ENCODE results near the gene ASIC1.
A peak's percentile ranks its signal among the peaks of the same experiment; 100 is the strongest.

The ASIC1 gene

GRCh38 chr12:50057000-50057841 is at the start of gene ASIC1:
Gene ASIC1 (plus strand): TSS chr12:50057596. CDS start chr12:50058767, 1,171 bp downstream.
- peaks cover 4% of the 10 kb centered on the region for H3K36me3 Mint-ChIP-seq
- H3K27ac Mint-ChIP-seq = peak within 1 kb of the TSS; percentile 83
- peaks cover 48% of the 10 kb centered on the region for H3K4me1 Mint-ChIP-seq (ENCODE audit: low read depth)
- H3K4me3 Mint-ChIP-seq = peak within 1 kb of the TSS; percentile 96
- H3K27me3 Mint-ChIP-seq = peaks cover 10% of the 10 kb centered on the region
- H3K9me3 Mint-ChIP-seq (ENCODE audit: low read depth) = no peaks in the 10 kb centered on the region

- Mint-ChIP-seq H3K27me3 (no peaks in the 10 kb centered on the region), H3K4me3 (no peak overlapping the region), H3K4me1 (ENCODE audit: low read depth) (peaks cover 8% of the 10 kb centered on the region), H3K36me3 (peaks cover 10% of the 10 kb centered on the region), H3K27ac (no peak overlapping the region), H3K9me3 (ENCODE audit: low read depth) (no peaks in the 10 kb centered on the region)
These were observed 43.8 kb upstream of the ASIC1 start for GRCh38 chr12:50013361-50014147.

- no peaks in the 10 kb centered on the region for H3K27me3 Mint-ChIP-seq
- H3K36me3 Mint-ChIP-seq = peaks cover 10% of the 10 kb centered on the region
- no peaks in the 10 kb centered on the region for H3K9me3 Mint-ChIP-seq (ENCODE audit: low read depth)
- no peak overlapping the region for H3K27ac Mint-ChIP-seq
- H3K4me3 Mint-ChIP-seq = no peak overlapping the region
- peaks cover 8% of the 10 kb centered on the region for H3K4me1 Mint-ChIP-seq (ENCODE audit: low read depth)
These were observed 43.1 kb upstream of the ASIC1 start for GRCh38 chr12:50014342-50014741.

GRCh38 chr12:50016501-50017475 is 40.6 kb upstream of the ASIC1 start:
- Mint-ChIP-seq H3K4me3 (no peak overlapping the region), H3K27me3 (no peaks in the 10 kb centered on the region), H3K36me3 (peaks cover 10% of the 10 kb centered on the region), H3K4me1 (ENCODE audit: low read depth) (peaks cover 8% of the 10 kb centered on the region), H3K27ac (no peak overlapping the region), H3K9me3 (ENCODE audit: low read depth) (no peaks in the 10 kb centered on the region)

GRCh38 chr12:50017641-50018040 is 39.8 kb upstream of the ASIC1 start:
- Mint-ChIP-seq H3K4me3 (no peak overlapping the region), H3K36me3 (peaks cover 10% of the 10 kb centered on the region), H3K9me3 (ENCODE audit: low read depth) (no peaks in the 10 kb centered on the region), H3K4me1 (ENCODE audit: low read depth) (peaks cover 8% of the 10 kb centered on the region), H3K27ac (no peak overlapping the region), H3K27me3 (no peaks in the 10 kb centered on the region)

GRCh38 chr12:50018154-50018553 is 39.2 kb upstream of the ASIC1 start:
- H3K27me3 Mint-ChIP-seq = no peaks in the 10 kb centered on the region
- H3K9me3 Mint-ChIP-seq (ENCODE audit: low read depth) = no peaks in the 10 kb centered on the region
- peaks cover 10% of the 10 kb centered on the region for H3K36me3 Mint-ChIP-seq
- H3K27ac Mint-ChIP-seq = no peak overlapping the region
- H3K4me3 Mint-ChIP-seq = no peak overlapping the region
- peaks cover 8% of the 10 kb centered on the region for H3K4me1 Mint-ChIP-seq (ENCODE audit: low read depth)

GRCh38 chr12:50018968-50019367 is 38.4 kb upstream of the ASIC1 start:
- H3K4me3 Mint-ChIP-seq = no peak overlapping the region
- no peaks in the 10 kb centered on the region for H3K27me3 Mint-ChIP-seq
- no peak overlapping the region for H3K27ac Mint-ChIP-seq
- no peaks in the 10 kb centered on the region for H3K9me3 Mint-ChIP-seq (ENCODE audit: low read depth)
- H3K36me3 Mint-ChIP-seq = peaks cover 4% of the 10 kb centered on the region
- peaks cover under 1% of the 10 kb centered on the region for H3K4me1 Mint-ChIP-seq (ENCODE audit: low read depth)

GRCh38 chr12:50019524-50019923 is 37.9 kb upstream of the ASIC1 start:
- Mint-ChIP-seq H3K4me1 (ENCODE audit: low read depth) (peaks cover 6% of the 10 kb centered on the region), H3K27me3 (no peaks in the 10 kb centered on the region), H3K27ac (no peak overlapping the region), H3K4me3 (no peak overlapping the region), H3K9me3 (ENCODE audit: low read depth) (no peaks in the 10 kb centered on the region), H3K36me3 (peaks cover 2% of the 10 kb centered on the region)

DNA sequence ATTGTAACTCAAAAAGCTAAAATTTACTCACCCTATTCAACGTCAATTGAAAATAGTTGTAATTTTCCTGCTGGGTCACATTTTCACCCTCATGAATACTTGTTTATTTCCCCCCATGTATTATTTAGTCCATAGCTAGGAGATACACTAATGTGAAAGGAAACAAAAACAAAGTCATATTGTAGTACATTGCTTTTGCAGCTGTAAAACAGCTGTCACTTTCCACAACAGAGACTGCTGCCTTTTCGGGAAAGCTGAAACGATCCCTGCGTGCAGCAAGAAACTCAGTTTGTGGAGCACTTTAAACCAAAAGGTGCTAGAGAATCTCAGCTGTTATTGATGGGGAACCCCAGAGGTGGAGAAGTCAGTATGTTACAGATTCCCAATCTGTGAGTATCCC is 36.4 kb upstream of the ASIC1 start:
- no peak overlapping the region for H3K27ac Mint-ChIP-seq
- H3K27me3 Mint-ChIP-seq = no peaks in the 10 kb centered on the region
- peaks cover 5% of the 10 kb centered on the region for H3K36me3 Mint-ChIP-seq
- no peak overlapping the region for H3K4me3 Mint-ChIP-seq
- peaks cover 15% of the 10 kb centered on the region for H3K4me1 Mint-ChIP-seq (ENCODE audit: low read depth)
- H3K9me3 Mint-ChIP-seq (ENCODE audit: low read depth) = peaks cover 2% of the 10 kb centered on the region

GRCh38 chr12:50022903-50023302 is 34.5 kb upstream of the ASIC1 start:
- Mint-ChIP-seq H3K27me3 (no peaks in the 10 kb centered on the region), H3K4me1 (ENCODE audit: low read depth) (peaks cover 15% of the 10 kb centered on the region), H3K27ac (no peak overlapping the region), H3K4me3 (no peak overlapping the region), H3K9me3 (ENCODE audit: low read depth) (peaks cover 2% of the 10 kb centered on the region), H3K36me3 (peaks cover 2% of the 10 kb centered on the region)

GRCh38 chr12:50024227-50024626 is 33.2 kb upstream of the ASIC1 start:
- peaks cover 15% of the 10 kb centered on the region for H3K4me1 Mint-ChIP-seq (ENCODE audit: low read depth)
- no peaks in the 10 kb centered on the region for H3K27me3 Mint-ChIP-seq
- peaks cover 2% of the 10 kb centered on the region for H3K9me3 Mint-ChIP-seq (ENCODE audit: low read depth)
- peak overlapping the region; percentile 100 for H3K4me3 Mint-ChIP-seq
- peaks cover 2% of the 10 kb centered on the region for H3K36me3 Mint-ChIP-seq
- no peak overlapping the region for H3K27ac Mint-ChIP-seq

GRCh38 chr12:50024805-50025186 is 32.6 kb upstream of the ASIC1 start:
- H3K4me1 Mint-ChIP-seq (ENCODE audit: low read depth) = peaks cover 15% of the 10 kb centered on the region
- peak overlapping the region; percentile 100 for H3K4me3 Mint-ChIP-seq
- peaks cover 2% of the 10 kb centered on the region for H3K9me3 Mint-ChIP-seq (ENCODE audit: low read depth)
- no peaks in the 10 kb centered on the region for H3K27me3 Mint-ChIP-seq
- peaks cover 2% of the 10 kb centered on the region for H3K36me3 Mint-ChIP-seq
- H3K27ac Mint-ChIP-seq = peak overlapping the region; percentile 96

- H3K4me3 Mint-ChIP-seq = peak within 1 kb of the TSS; percentile 100
- H3K36me3 Mint-ChIP-seq = peaks cover 2% of the 10 kb centered on the region
- peaks cover 15% of the 10 kb centered on the region for H3K4me1 Mint-ChIP-seq (ENCODE audit: low read depth)
- H3K27ac Mint-ChIP-seq = peak within 1 kb of the TSS; percentile 96
- H3K9me3 Mint-ChIP-seq (ENCODE audit: low read depth) = peaks cover 2% of the 10 kb centered on the region
- H3K27me3 Mint-ChIP-seq = no peaks in the 10 kb centered on the region
These were observed 32.0 kb upstream of the ASIC1 start, which contains the start of gene RACGAP1 for GRCh38 chr12:50025187-50026059. Gene RACGAP1 (minus strand): TSS chr12:50025494. CDS start chr12:50016715, 8,779 bp downstream.
